Measurements from ENCODE around the gene ERBIN. TPM values are rescaled to one million over a fixed set of nuclear protein-coding genes. Genes with fewer than 3 reads are reported as not detected.

The ERBIN gene
- total RNA-seq, 4 donors from 2014 or later: 88.7 to 108 (median 106) TPM

DNA sequence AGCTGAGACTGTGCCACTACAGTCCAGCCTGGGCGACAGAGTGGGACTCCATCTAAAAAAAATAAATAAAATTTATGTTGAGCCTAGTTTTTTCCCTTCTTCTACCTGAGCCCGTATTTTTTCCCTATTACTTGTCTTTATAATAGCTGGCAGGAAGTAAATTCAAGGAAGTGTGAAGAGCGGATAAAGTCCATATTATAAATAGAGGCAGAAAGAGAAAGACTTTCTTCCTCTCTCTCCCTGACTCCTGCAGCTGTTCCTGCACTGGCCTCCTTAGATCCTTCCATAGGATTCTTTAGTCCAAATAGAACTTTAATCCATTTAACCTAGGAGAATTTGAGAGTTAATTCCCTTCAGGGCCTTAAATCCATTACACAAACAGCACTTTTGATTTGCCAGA lies 10.3 kb upstream of the ERBIN start:
- intact Hi-C loops (cut with DNase I): no loop called here
- Histone ChIP-seq H3K27ac (no peak overlapping the region), H3K9me3 (no peaks in the 10 kb centered on the region), H3K4me1 (no peaks in the 10 kb centered on the region), H3K36me3 (no peaks in the 10 kb centered on the region), H3K4me3 (replicated peaks in 1 of 3) (no peak overlapping the region), H3K27me3 (no peaks in the 10 kb centered on the region)
- no peak for TF ChIP-seq POLR2A (IDR thresholded peaks at IDR 0.05)
- TF ChIP-seq, protein P1, sequence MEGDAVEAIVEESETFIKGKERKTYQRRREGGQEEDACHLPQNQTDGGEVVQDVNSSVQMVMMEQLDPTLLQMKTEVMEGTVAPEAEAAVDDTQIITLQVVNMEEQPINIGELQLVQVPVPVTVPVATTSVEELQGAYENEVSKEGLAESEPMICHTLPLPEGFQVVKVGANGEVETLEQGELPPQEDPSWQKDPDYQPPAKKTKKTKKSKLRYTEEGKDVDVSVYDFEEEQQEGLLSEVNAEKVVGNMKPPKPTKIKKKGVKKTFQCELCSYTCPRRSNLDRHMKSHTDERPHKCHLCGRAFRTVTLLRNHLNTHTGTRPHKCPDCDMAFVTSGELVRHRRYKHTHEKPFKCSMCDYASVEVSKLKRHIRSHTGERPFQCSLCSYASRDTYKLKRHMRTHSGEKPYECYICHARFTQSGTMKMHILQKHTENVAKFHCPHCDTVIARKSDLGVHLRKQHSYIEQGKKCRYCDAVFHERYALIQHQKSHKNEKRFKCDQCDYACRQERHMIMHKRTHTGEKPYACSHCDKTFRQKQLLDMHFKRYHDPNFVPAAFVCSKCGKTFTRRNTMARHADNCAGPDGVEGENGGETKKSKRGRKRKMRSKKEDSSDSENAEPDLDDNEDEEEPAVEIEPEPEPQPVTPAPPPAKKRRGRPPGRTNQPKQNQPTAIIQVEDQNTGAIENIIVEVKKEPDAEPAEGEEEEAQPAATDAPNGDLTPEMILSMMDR (IDR thresholded peaks at IDR 0.05): no peak
- DNase-seq: no peak
- WGBS, 2 donors: 93% methylated on average over 3 of the region's 3 CpGs

DNA sequence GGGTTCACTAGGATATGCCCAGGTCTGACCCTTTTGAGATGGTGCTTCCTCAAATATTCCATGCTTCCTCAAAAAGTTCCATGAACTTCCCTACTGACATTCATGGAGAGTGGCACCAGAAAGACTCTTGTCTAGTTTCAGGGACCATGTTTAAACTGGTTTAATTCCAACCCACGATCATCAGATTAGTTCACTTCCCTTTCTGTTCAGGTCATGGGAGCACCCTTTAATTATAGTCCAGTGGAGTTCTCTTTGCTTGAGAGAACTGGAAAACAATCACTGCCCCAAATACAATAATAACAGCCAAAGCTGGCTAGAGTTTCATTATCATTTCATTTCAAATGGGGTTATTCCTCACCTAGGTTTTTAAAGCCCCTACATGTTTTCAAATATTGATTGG lies 9.7 kb upstream of the ERBIN start:
- no peaks in the 10 kb centered on the region for H3K36me3 ChIP-seq
- intact Hi-C loops (cut with DNase I): no loop called here
- no peak overlapping the region for H3K27ac ChIP-seq
- TF ChIP-seq, protein P1 (IDR thresholded peaks at IDR 0.05): no peak
- TF ChIP-seq POLR2A (IDR thresholded peaks at IDR 0.05): no peak
- 41 to 57% methylated on average over 1 of the region's 1 CpG for WGBS, 2 donors
- DNase-seq: no peak
- H3K9me3 ChIP-seq: no peaks in the 10 kb centered on the region
- H3K4me1 ChIP-seq: no peaks in the 10 kb centered on the region
- no peaks in the 10 kb centered on the region for H3K27me3 ChIP-seq
- no peak overlapping the region for H3K4me3 ChIP-seq (replicated peaks in 1 of 3)

DNA sequence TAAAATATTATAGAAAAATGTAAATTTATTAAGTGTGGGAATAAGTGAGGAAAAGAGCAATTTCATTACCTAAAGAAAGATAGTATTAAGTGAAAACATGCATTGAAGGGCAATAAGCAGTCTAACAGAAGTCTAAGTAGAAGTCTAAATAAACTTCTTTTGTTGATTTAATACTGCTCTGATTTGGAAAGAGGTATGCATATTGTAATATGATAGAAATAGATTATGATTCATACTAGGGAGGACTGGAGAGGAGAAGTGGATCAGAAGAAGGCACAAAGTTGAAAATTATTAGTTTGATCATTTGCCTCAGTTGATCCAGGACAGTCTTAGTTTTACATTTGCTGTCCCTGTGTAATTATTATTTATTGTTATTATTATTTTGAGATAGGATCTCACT lies 6.6 kb upstream of the ERBIN start:
- Histone ChIP-seq H3K27me3 (no peaks in the 10 kb centered on the region), H3K27ac (no peak overlapping the region), H3K9me3 (no peaks in the 10 kb centered on the region), H3K4me1 (no peaks in the 10 kb centered on the region), H3K4me3 (replicated peaks in 1 of 3) (no peak overlapping the region), H3K36me3 (no peaks in the 10 kb centered on the region)
- intact Hi-C loops (cut with DNase I): no loop called here
- DNase-seq: no peak
- TF ChIP-seq POLR2A (IDR thresholded peaks at IDR 0.05): no peak
- TF ChIP-seq, protein P1 (IDR thresholded peaks at IDR 0.05): no peak

DNA sequence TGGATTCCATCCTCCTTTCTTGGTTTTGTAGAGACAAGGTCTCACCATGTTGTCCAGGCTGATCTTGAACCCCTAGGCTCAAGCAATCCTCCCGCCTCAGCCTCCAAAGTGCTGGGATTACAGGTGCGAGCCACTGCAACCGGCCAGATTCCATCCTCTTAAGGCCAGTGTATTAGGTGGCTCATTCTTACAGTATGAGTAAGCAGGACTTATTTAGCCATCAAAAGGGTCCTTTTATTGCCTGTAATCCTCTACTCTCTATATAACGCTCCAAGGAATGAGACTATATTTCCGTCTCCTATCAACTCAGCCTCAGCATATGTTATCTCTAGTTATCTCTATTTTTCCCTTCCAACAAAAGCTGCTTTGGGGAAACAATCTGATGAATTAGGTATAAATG lies 3.0 kb upstream of the ERBIN start:
- H3K36me3 ChIP-seq: no peaks in the 10 kb centered on the region
- TF ChIP-seq, protein P1 (IDR thresholded peaks at IDR 0.05): no peak
- no peak for TF ChIP-seq POLR2A (IDR thresholded peaks at IDR 0.05)
- H3K9me3 ChIP-seq: no peaks in the 10 kb centered on the region
- no peak overlapping the region for H3K27ac ChIP-seq
- intact Hi-C loops (cut with DNase I): no loop called here
- 96 to 98% methylated on average over 5 of the region's 5 CpGs for WGBS, 2 donors
- H3K4me3 ChIP-seq (replicated peaks in 1 of 3): no peak overlapping the region
- no peaks in the 10 kb centered on the region for H3K4me1 ChIP-seq
- no peak for DNase-seq
- no peaks in the 10 kb centered on the region for H3K27me3 ChIP-seq

DNA sequence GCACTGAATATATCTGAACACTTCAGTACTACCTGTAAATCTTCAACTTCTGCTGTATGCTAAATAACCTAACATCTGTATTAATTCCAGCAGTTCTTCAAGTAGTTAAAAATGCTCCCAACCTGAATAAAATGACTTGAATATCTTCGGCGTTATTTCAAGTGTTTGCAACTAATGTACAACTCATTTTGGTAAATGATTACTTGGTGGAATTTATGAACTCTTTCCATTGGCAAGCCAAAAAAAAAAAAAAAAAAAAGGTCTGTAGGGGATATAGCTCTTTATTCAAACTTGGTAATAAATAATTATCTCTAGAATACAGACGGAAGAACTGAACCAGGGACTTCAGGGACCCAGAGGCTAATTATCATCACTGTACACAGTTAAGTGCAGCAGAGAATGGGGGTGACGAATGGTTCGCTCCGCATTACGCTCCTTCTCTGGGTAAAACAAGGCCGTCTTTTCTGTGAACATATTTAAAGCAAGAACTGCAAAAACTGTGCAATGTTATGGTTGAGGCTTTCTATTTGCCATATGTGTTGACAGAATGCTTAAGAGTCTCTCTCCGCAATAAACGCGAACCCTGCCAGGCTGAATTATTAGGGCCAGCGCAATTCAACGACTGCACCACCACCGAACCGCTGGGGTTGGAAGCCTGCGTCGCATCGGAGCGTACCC lies 1.9 kb upstream of the ERBIN start:
- Histone ChIP-seq H3K27ac (peak overlapping the region; percentile 70 to 97 (median 94)), H3K4me1 (no peaks in the 10 kb centered on the region), H3K4me3 (replicated peaks in 1 of 3) (peak overlapping the region in 2 of 3 donors; percentile 72 to 91), H3K9me3 (no peaks in the 10 kb centered on the region), H3K36me3 (no peaks in the 10 kb centered on the region), H3K27me3 (no peaks in the 10 kb centered on the region)
- intact Hi-C loops (cut with DNase I): loop anchor here (5.0 kb wide), 1 partner anchor 218 kb away; the partner anchor contains the start of gene SREK1
- TF ChIP-seq, protein P1 (IDR thresholded peaks at IDR 0.05): no peak
- TF ChIP-seq POLR2A (IDR thresholded peaks at IDR 0.05): no peak
- no peak for DNase-seq
- WGBS, 2 donors: 21 to 22% methylated on average over 17 to 19 of the region's 19 CpGs

Data from thyroid gland (tissue), 4 donors.